C4-2B (cell line): ENCODE data around the gene SLC25A17.

Experiments used
- H3K27ac ChIP-seq: fragments of 450-650 bp; 2 replicates; pipeline ENCODE4 v1.5.1; 2017
- CTCF ChIP-seq: fragments of 450-650 bp; conservative IDR thresholded peaks from 2 replicates; pipeline ENCODE4 v1.5.1; 2017; ENCODE audit warnings: mild to moderate bottlenecking
- ZFX ChIP-seq: fragments of 450-650 bp; IDR thresholded peaks from 2 replicates; pipeline ENCODE4 v1.6.1; 2017

The SLC25A17 gene

GRCh38 chr22:40733919-40734318, 85.2 kb downstream of the SLC25A17 start:
- TF ChIP-seq ZFX (no peak), CTCF (no peak)
- H3K27ac ChIP-seq: peak overlapping the region; percentile 86

- TF ChIP-seq CTCF (no peak), ZFX (no peak)
These were observed 86.2 kb downstream of the SLC25A17 start for GRCh38 chr22:40732999-40733292.

GRCh38 chr22:40729284-40729683, 89.9 kb downstream of the SLC25A17 start:
- no peak overlapping the region for H3K27ac ChIP-seq
- no peak for TF ChIP-seq CTCF
- TF ChIP-seq ZFX: no peak

More at GRCh38 chr22:40732999-40733292, 86.2 kb downstream of the SLC25A17 start:
- H3K27ac ChIP-seq: peak overlapping the region; percentile 86

GRCh38 chr22:40728731-40729189, 90.4 kb downstream of the SLC25A17 start:
- no peak overlapping the region for H3K27ac ChIP-seq
- TF ChIP-seq CTCF: no peak

- TF ChIP-seq CTCF: no peak
- no peak for TF ChIP-seq ZFX
- H3K27ac ChIP-seq: no peak overlapping the region
These were observed 91.1 kb downstream of the SLC25A17 start for GRCh38 chr22:40727964-40728615.

- no peak for TF ChIP-seq ZFX
- TF ChIP-seq CTCF: no peak
- no peak overlapping the region for H3K27ac ChIP-seq
These were observed 91.8 kb downstream of the SLC25A17 start for GRCh38 chr22:40727070-40727963.

GRCh38 chr22:40726514-40726913, 92.6 kb downstream of the SLC25A17 start:
- no peak overlapping the region for H3K27ac ChIP-seq
- TF ChIP-seq ZFX: no peak
- no peak for TF ChIP-seq CTCF
